CD8-positive, alpha-beta memory T cell (primary cell): ENCODE results near the gene LSP1. TPM values are rescaled to one million over a fixed set of nuclear protein-coding genes. Genes with fewer than 3 reads are reported as not detected.
"Not testable (repeated sequence)": the region's sequence is repeated elsewhere in the genome, so short reads cannot be mapped to it uniquely, and the experiment has no call there.

Experiments used
- CTCF ChIA-PET: fragments of 350-600 bp; sonication (Branson Sonifier 250); formaldehyde crosslinking; loops from one replicate; lab custom pipeline; 2021; ENCODE audit warnings: antibody characterized with exemption; lab: Charles Lee
- POLR2A ChIA-PET: fragments of 350-600 bp; sonication (Branson Sonifier 250); formaldehyde crosslinking; loops from one replicate; lab custom pipeline; 2021; ENCODE audit warnings: antibody characterized with exemption; lab: Charles Lee
- DNase-seq, 5 donors: peaks; one replicate each; pipeline versions ENCODE4 v3.0.0 to v3.0.0-alpha.2; 2020 to 2022; ENCODE audit warnings: mixed read lengths in 1 of 5
- H3K27ac ChIP-seq: one replicate; pipeline ENCODE4 v1.7.0; 2013; ENCODE audit warnings: low read depth, mild to moderate bottlenecking, low read length, moderate library complexity
- H3K27me3 ChIP-seq: 2 replicates; pipeline ENCODE4 v1.7.0; 2013; ENCODE audit warnings: low read length, mild to moderate bottlenecking; ENCODE audit not compliant: insufficient read depth, poor library complexity, severe bottlenecking
- H3K36me3 ChIP-seq: 2 replicates; pipeline ENCODE4 v1.7.0; 2013; ENCODE audit warnings: mild to moderate bottlenecking, low read length, moderate library complexity; ENCODE audit not compliant: insufficient read depth
- H3K4me1 ChIP-seq: 2 replicates; pipeline ENCODE4 v1.7.0; 2013; ENCODE audit warnings: mild to moderate bottlenecking, low read length, moderate library complexity; ENCODE audit not compliant: insufficient read depth
- H3K4me3 ChIP-seq: 2 replicates; pipeline ENCODE4 v1.7.0; 2013; ENCODE audit warnings: mild to moderate bottlenecking, low read length
- H3K9me3 ChIP-seq: 2 replicates; pipeline ENCODE4 v1.7.0; 2013; ENCODE audit warnings: mild to moderate bottlenecking, low read length
- H3K27ac Mint-ChIP-seq, 8 donors: one replicate each; pipeline ENCODE4 v1.8.0; 2020 to 2021; ENCODE audit warnings: mixed read lengths in 8 of 8, mild to moderate bottlenecking in 6 of 8, inconsistent platforms in 3 of 8, moderate library complexity in 3 of 8
- H3K27me3 Mint-ChIP-seq, 2 donors: one replicate each; pipeline ENCODE4 v1.8.0; 2020 to 2021; ENCODE audit warnings: mixed read lengths in 2 of 2, mild to moderate bottlenecking in 1 of 2, moderate library complexity in 1 of 2
- H3K36me3 Mint-ChIP-seq, 3 donors: one replicate each; pipeline ENCODE4 v1.8.0; 2020 to 2021; ENCODE audit warnings: mixed read lengths in 3 of 3, inconsistent platforms in 1 of 3, mild to moderate bottlenecking in 1 of 3
- H3K4me1 Mint-ChIP-seq, 3 donors: one replicate each; pipeline ENCODE4 v1.8.0; 2020 to 2021; ENCODE audit warnings: mixed read lengths in 3 of 3, inconsistent platforms in 1 of 3, mild to moderate bottlenecking in 1 of 3
- H3K4me3 Mint-ChIP-seq, 7 donors: one replicate each; pipeline ENCODE4 v1.8.0; 2020 to 2021; ENCODE audit warnings: mixed read lengths in 7 of 7, mild to moderate bottlenecking in 6 of 7, moderate library complexity in 4 of 7, inconsistent platforms in 2 of 7
- H3K9me3 Mint-ChIP-seq, 5 donors: one replicate each; pipeline ENCODE4 v1.8.0; 2020 to 2022; ENCODE audit warnings: mixed read lengths in 5 of 5, mild to moderate bottlenecking in 3 of 5, moderate library complexity in 2 of 5, inconsistent platforms in 1 of 5
- polyA plus RNA-seq: library from polyadenylated mRNA; unstranded; fragments of 300-500 nt; fragmentation: Illumina TruSeq; gene quantifications from one replicate; pipeline ENCODE4 v1.2.3, GENCODE V29; 2021
- total RNA-seq, 2 experiments: library from RNA; stranded (reverse); gene quantifications; one replicate each; pipeline ENCODE4 v1.2.3, GENCODE V29; 2021

The LSP1 gene
- total and polyA plus RNA-seq, 3 experiments from 2014 or later: 226 to 496 (median 230) TPM

GRCh38 chr11:1812801-1813200, 40.1 kb upstream of the LSP1 start:
- H3K27ac Mint-ChIP-seq: peak overlapping the region in 1 of 8 donors; percentile 89
- H3K9me3 Mint-ChIP-seq: peaks cover 0 to 8% (median 0%) of the 10 kb centered on the region in 5 donors
- H3K36me3 ChIP-seq: no peaks in the 10 kb centered on the region
- peaks cover 5 to 13% of the 10 kb centered on the region in 2 donors for H3K27me3 Mint-ChIP-seq
- H3K27ac ChIP-seq: no peak overlapping the region
- H3K36me3 Mint-ChIP-seq: peaks cover 0 to 5% (median 0%) of the 10 kb centered on the region in 3 donors
- H3K4me3 ChIP-seq: no peak overlapping the region
- H3K9me3 ChIP-seq: no peaks in the 10 kb centered on the region
- H3K27me3 ChIP-seq: peaks cover 3% of the 10 kb centered on the region
- no peaks in the 10 kb centered on the region for H3K4me1 ChIP-seq
- H3K4me3 Mint-ChIP-seq: no peak overlapping the region
- no peak for DNase-seq
- CTCF ChIA-PET: no interaction called here
- POLR2A ChIA-PET: no interaction called here
- no peaks in the 10 kb centered on the region for H3K4me1 Mint-ChIP-seq

GRCh38 chr11:1813356-1813755, 39.5 kb upstream of the LSP1 start:
- H3K4me3 ChIP-seq, H3K36me3 Mint-ChIP-seq, CTCF ChIA-PET, H3K27ac Mint-ChIP-seq, H3K4me1 ChIP-seq, H3K27me3 ChIP-seq, POLR2A ChIA-PET, H3K36me3 ChIP-seq, DNase-seq, H3K4me1 Mint-ChIP-seq, H3K9me3 ChIP-seq, H3K27ac ChIP-seq, H3K9me3 Mint-ChIP-seq, H3K4me3 Mint-ChIP-seq: not testable (repeated sequence)
- H3K27me3 Mint-ChIP-seq: peaks cover 5 to 11% of the 10 kb centered on the region in 2 donors

DNA sequence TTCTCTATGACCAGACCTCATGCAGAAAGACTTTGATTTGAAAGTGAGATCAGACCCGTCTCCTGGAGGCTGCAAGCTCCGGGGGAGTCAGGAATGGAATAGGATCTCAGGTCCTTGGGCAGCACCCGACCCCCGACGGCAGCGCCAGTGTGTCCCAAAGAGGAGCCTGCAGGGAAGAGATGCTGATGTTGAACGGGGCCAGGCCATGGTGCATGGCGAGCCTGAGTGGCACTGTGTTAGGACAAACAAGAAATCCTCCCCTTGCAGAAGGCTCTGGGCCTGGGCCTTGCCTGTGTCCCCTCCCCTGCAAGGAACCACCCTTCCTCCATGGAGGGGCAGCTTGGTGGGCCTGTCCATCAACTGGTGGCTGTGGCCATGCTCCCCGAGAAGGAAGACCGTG, 38.2 kb upstream of the LSP1 start:
- Histone ChIP-seq H3K27me3 (peaks cover 3% of the 10 kb centered on the region), H3K4me3 (no peak overlapping the region), H3K4me1 (no peaks in the 10 kb centered on the region), H3K36me3 (no peaks in the 10 kb centered on the region), H3K27ac (no peak overlapping the region), H3K9me3 (no peaks in the 10 kb centered on the region)
- H3K36me3 Mint-ChIP-seq: peaks cover 0 to 9% (median 0%) of the 10 kb centered on the region in 3 donors
- DNase-seq: no peak
- H3K4me3 Mint-ChIP-seq: no peak overlapping the region
- CTCF ChIA-PET: interaction anchor here (1.7 kb wide), 1 partner anchor 121 kb away, joined by 4 read pairs; no protein-coding TSS in a partner anchor
- peaks cover 4 to 11% of the 10 kb centered on the region in 2 donors for H3K27me3 Mint-ChIP-seq
- H3K27ac Mint-ChIP-seq: no peak overlapping the region
- no peaks in the 10 kb centered on the region for H3K4me1 Mint-ChIP-seq
- POLR2A ChIA-PET: no interaction called here
- peaks cover 0 to 8% (median 3%) of the 10 kb centered on the region in 5 donors for H3K9me3 Mint-ChIP-seq

- POLR2A ChIA-PET: no interaction called here
Measured at GRCh38 chr11:1815311-1815710, 37.6 kb upstream of the LSP1 start.

DNA sequence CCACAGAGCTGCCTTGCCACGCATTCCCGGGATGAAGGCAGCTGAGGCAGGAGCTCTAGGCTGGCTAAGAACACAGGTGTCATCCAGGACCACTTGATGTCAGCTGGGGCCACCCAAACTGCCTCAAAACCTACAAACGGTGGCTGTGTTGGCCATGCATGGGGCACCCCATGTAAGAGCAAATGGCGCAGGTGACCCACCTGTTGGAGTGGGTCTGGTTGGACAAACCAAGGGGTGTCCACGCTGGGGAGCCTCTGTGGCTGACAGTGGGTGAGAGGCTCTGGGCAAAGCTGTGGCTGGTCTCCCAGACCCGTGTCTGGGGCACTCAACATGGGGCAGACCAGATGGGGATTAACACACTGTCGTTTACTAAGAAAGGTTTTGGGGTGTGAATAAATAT, 37.1 kb upstream of the LSP1 start:
- H3K9me3 ChIP-seq: no peaks in the 10 kb centered on the region
- H3K4me1 ChIP-seq: no peaks in the 10 kb centered on the region
- Mint-ChIP-seq H3K27ac (no peak overlapping the region), H3K27me3 (peaks cover 3 to 9% of the 10 kb centered on the region in 2 donors), H3K9me3 (peaks cover 0 to 10% (median 3%) of the 10 kb centered on the region in 5 donors), H3K4me3 (no peak overlapping the region), H3K36me3 (peaks cover 0 to 12% (median 0%) of the 10 kb centered on the region in 3 donors), H3K4me1 (no peaks in the 10 kb centered on the region)
- POLR2A ChIA-PET: no interaction called here
- peaks cover 3% of the 10 kb centered on the region for H3K27me3 ChIP-seq
- DNase-seq: no peak
- H3K27ac ChIP-seq: no peak overlapping the region
- CTCF ChIA-PET: interaction anchor here (1.7 kb wide), 1 partner anchor 122 kb away, joined by 4 read pairs; no protein-coding TSS in a partner anchor
- no peak overlapping the region for H3K4me3 ChIP-seq
- H3K36me3 ChIP-seq: no peaks in the 10 kb centered on the region

More at GRCh38 chr11:1815311-1815710, 37.6 kb upstream of the LSP1 start:
- Histone ChIP-seq H3K27me3 (peaks cover 3% of the 10 kb centered on the region), H3K27ac (no peak overlapping the region), H3K4me3 (no peak overlapping the region), H3K4me1 (no peaks in the 10 kb centered on the region), H3K9me3 (no peaks in the 10 kb centered on the region), H3K36me3 (no peaks in the 10 kb centered on the region)
- Mint-ChIP-seq H3K4me3 (no peak overlapping the region), H3K4me1 (no peaks in the 10 kb centered on the region), H3K9me3 (peaks cover 0 to 10% (median 3%) of the 10 kb centered on the region in 5 donors), H3K36me3 (peaks cover 0 to 12% (median 0%) of the 10 kb centered on the region in 3 donors), H3K27me3 (peaks cover 3 to 11% of the 10 kb centered on the region in 2 donors), H3K27ac (no peak overlapping the region)
- CTCF ChIA-PET: interaction anchor here (1.7 kb wide), 1 partner anchor 121 kb away, joined by 4 read pairs; no protein-coding TSS in a partner anchor
- DNase-seq: no peak

DNA sequence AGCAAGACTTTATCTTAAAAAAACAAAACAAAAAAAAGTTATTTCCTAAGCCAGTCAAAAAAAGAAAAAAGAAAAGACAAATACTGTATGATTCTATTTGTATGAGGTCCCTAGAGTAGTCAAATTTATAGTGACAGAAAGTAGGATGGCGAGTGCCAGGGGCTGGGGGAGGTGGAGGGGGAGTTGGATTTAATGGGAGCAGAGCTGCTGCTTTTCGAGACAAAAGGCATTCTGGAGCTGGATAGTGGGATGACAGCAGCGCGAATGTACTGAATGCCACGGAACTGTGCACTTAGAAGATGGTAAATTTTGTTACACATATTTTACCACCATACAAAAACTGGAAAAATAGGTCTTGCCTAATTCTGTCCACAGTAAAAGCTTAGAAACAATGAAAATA, 35.9 kb upstream of the LSP1 start:
- Histone ChIP-seq H3K36me3 (no peaks in the 10 kb centered on the region), H3K9me3 (no peaks in the 10 kb centered on the region), H3K27me3 (peaks cover 3% of the 10 kb centered on the region), H3K4me3 (no peak overlapping the region), H3K4me1 (no peaks in the 10 kb centered on the region), H3K27ac (no peak overlapping the region)
- H3K4me3 Mint-ChIP-seq: no peak overlapping the region
- H3K27me3 Mint-ChIP-seq: peaks cover 3 to 4% of the 10 kb centered on the region in 2 donors
- peak overlapping the region in 1 of 8 donors; percentile 19 for H3K27ac Mint-ChIP-seq
- POLR2A ChIA-PET: no interaction called here
- H3K9me3 Mint-ChIP-seq: peaks cover 0 to 10% (median 3%) of the 10 kb centered on the region in 5 donors
- CTCF ChIA-PET: interaction anchor here (1.1 to 1.3 kb wide), 3 partner anchors 16 to 123 kb away, joined by 3 to 6 read pairs (median 3); no protein-coding TSS in a partner anchor
- no peaks in the 10 kb centered on the region for H3K4me1 Mint-ChIP-seq
- DNase-seq: no peak
- H3K36me3 Mint-ChIP-seq: peaks cover 0 to 12% (median 0%) of the 10 kb centered on the region in 3 donors

GRCh38 chr11:1817511-1817910, 35.4 kb upstream of the LSP1 start:
- Histone ChIP-seq H3K36me3 (no peaks in the 10 kb centered on the region), H3K4me1 (no peaks in the 10 kb centered on the region), H3K27ac (no peak overlapping the region), H3K9me3 (no peaks in the 10 kb centered on the region), H3K4me3 (no peak overlapping the region), H3K27me3 (no peaks in the 10 kb centered on the region)
- no peaks in the 10 kb centered on the region for H3K4me1 Mint-ChIP-seq
- H3K27ac Mint-ChIP-seq: no peak overlapping the region
- no peak for DNase-seq
- ChIA-PET CTCF (interaction anchor here (1.1 to 1.3 kb wide), 3 partner anchors 15 to 124 kb away, joined by 3 to 6 read pairs (median 3); no protein-coding TSS in a partner anchor), POLR2A (no interaction called here)
- peaks cover 0 to 12% (median 0%) of the 10 kb centered on the region in 3 donors for H3K36me3 Mint-ChIP-seq
- H3K4me3 Mint-ChIP-seq: no peak overlapping the region
- peaks cover 0 to 4% of the 10 kb centered on the region in 2 donors for H3K27me3 Mint-ChIP-seq
- peaks cover 0 to 10% (median 3%) of the 10 kb centered on the region in 5 donors for H3K9me3 Mint-ChIP-seq

GRCh38 chr11:1819074-1819473, 33.8 kb upstream of the LSP1 start:
- no peaks in the 10 kb centered on the region for H3K4me1 Mint-ChIP-seq
- H3K4me3 ChIP-seq: no peak overlapping the region
- no peaks in the 10 kb centered on the region for H3K9me3 ChIP-seq
- no peak for DNase-seq
- peaks cover 0 to 10% (median 3%) of the 10 kb centered on the region in 5 donors for H3K9me3 Mint-ChIP-seq
- H3K27ac ChIP-seq: no peak overlapping the region
- H3K27me3 Mint-ChIP-seq: peaks cover 0 to 1% of the 10 kb centered on the region in 2 donors
- H3K4me3 Mint-ChIP-seq: no peak overlapping the region
- no peaks in the 10 kb centered on the region for H3K27me3 ChIP-seq
- no peaks in the 10 kb centered on the region for H3K4me1 ChIP-seq
- POLR2A ChIA-PET: no interaction called here
- peaks cover 0 to 12% (median 0%) of the 10 kb centered on the region in 3 donors for H3K36me3 Mint-ChIP-seq
- no peaks in the 10 kb centered on the region for H3K36me3 ChIP-seq
- H3K27ac Mint-ChIP-seq: peak overlapping the region in 1 of 8 donors; percentile 31
- CTCF ChIA-PET: interaction anchor here (1.2 kb wide), 1 partner anchor 125 kb away, joined by 3 read pairs; no protein-coding TSS in a partner anchor
